ENCODE data around the gene CIB4.
"Not testable (repeated sequence)": the region's sequence is repeated elsewhere in the genome, so short reads cannot be mapped to it uniquely, and the experiment has no call there.

The CIB4 gene

DNA sequence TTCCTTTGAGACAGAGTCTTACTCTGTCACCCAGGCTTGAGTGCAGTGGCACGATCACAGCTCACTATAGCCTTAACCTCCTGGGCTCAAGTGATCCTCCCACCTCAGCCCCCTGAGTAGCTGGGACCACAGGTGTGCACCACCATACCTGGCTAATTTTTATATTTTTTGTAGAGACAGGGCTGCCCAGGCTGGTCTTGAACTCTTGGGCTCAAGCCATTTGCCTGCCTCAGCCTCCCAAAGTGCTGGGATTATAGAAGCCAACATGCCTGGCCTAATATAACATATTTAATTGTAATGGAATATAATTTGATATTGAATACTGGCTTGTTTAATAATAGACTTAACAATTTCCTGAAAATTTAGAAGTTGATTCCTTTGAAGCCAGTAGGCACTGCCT, 74.4 kb downstream of the CIB4 start:
- DNase-seq, result not testable (repeated sequence)

GRCh38 chr2:26566081-26566375, 75.1 kb downstream of the CIB4 start:
- DNase-seq, result no peak

DNA sequence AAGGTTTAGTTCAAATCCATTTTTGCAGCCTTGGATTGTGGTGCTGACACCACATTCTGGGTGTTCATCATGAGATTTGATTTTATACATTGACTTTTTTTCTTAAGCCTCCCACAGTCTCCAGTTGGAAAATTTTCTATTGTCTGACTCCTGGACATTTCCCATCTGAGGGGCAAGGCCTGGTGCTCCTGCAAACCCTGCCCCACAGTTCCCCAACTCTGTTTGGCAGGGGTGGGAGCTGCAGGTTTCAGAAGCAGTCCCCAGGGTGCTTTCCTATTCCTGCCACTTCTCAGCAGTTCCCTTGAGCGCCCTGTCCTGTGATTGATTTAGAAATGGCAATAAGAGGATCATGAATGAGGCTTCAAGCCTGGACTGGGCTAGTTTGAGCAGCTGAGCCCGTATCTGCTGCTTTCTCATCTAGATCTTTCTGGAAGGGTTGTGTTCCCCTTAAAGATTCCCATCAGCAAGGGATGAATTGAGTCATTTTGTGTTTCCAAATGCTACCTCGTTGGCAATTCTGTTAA, 77.0 kb downstream of the CIB4 start:
- DNase-seq, result no peak

DNA sequence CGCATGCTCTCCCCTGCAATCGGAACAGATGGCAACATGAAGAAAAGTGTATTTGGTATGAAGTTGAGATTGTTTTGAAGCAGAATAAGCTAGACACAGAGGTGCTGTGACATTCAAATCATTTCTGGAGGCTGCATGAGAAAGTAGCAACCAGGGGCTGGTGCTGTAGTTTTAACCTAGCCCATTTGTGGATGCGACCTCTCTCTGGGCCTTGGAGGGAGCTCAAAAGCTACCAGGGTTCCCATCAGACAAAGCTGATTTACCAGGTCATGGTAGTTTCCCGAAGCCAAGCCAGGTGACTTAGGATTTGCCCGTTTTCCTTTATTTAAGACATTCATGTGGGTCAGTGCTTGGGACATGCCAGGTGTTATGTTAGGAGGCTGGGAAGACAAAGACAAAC, 77.5 kb downstream of the CIB4 start:
- DNase-seq, result no peak

DNA sequence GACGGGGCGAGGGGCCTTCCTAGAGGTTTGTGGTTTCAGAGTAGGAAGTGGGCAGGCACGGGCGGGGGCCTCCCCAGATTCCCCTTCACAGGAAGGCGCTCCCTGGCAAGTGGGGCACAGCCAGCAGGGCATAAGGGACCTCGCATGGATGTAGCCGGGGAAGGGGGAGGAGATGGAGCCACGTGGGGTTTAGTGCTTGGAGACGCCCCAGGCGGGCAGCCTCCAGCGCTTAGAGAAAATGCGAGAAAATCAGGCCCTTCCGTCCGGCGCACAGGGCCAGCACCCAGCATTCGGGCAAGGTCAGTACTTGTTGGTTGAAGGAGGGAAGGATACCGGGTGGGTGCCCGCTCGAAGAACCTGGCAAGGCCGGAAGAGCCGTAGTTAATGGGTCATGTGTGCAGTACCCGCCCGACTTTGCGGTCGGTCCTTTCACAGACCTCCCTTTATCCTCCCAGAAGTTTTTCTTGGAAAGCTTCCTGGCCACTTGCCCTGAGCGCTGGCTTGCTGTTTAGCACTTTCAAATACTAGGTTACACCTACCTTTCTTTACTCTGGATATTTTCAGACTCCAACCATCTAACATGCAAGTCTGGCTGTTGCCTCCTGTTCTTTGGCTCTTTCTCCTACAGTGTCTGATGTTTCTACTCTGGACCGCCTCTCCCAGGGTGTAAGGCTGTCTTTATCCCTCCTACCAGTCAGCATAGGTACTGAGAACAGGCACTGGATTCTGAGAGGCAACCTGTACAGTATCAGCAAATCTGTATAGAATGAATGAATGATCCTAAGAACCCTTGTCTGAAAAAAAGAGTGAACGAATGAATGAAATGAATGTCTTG, 78.1 kb downstream of the CIB4 start:
- DNase-seq, result no peak

- peak in 1 of 5 experiments; percentile 31 for DNase-seq
These were observed 79.0 kb downstream of the CIB4 start for GRCh38 chr2:26561918-26562810.

DNA sequence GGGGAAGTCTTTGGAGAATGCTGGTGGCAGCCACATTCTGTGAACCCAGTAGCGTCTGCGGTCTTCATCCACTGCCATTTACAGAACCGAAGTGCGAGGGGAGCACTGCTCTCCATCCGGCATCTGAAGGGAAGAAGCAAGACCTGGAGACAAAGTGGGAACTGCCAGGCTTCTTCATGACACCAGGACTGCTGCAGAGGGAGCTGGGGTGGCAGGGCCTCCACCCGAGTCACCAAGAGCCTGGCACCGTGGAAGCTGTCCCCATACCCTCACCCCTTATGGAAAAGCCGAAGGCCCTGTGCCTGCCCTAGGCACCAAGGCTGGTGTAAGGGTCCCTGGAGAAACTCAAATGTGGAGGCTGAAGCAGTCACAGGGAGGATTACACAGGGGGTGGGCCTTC, 79.8 kb downstream of the CIB4 start:
- DNase-seq, result no peak

DNA sequence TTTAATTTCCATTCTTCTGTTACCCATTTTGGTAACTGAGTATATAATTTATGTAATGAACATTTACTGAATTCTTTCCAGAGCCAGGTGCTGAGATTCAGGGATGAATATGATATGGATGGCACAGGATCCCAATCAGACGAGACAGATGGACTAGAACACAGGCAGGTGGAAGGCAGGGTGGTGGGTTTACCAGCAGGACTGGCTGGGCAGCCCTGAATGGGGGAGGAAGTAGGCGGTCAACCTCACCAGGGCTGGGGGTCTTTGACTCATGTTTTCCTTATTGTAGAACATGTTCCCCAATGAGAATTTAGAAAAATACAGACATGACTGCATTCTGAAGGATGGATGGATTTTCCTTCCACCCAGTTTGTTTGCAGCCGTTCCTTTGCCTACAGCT, 80.3 kb downstream of the CIB4 start:
- DNase-seq, result no peak

GRCh38 chr2:26559556-26559955, 81.6 kb downstream of the CIB4 start:
- DNase-seq, result no peak

DNA sequence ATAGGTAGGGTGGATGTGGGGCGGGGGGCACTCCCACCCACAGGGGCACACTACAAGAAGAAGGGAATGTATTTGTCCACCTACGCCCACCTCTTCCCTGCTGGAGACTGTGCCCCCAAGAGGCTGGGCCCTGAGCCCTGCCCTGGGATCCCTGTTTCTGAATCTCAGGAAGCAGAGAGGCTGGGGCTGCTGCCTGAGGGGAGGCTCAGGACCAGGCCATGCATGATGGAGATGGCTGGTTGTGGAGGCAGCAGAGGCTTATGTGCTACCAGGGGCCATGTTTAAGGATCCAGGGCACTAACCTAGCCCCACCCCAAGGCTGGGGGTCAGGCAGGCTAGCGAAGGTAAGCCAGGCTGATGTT, 82.1 kb downstream of the CIB4 start:
- DNase-seq, result no peak

DNA sequence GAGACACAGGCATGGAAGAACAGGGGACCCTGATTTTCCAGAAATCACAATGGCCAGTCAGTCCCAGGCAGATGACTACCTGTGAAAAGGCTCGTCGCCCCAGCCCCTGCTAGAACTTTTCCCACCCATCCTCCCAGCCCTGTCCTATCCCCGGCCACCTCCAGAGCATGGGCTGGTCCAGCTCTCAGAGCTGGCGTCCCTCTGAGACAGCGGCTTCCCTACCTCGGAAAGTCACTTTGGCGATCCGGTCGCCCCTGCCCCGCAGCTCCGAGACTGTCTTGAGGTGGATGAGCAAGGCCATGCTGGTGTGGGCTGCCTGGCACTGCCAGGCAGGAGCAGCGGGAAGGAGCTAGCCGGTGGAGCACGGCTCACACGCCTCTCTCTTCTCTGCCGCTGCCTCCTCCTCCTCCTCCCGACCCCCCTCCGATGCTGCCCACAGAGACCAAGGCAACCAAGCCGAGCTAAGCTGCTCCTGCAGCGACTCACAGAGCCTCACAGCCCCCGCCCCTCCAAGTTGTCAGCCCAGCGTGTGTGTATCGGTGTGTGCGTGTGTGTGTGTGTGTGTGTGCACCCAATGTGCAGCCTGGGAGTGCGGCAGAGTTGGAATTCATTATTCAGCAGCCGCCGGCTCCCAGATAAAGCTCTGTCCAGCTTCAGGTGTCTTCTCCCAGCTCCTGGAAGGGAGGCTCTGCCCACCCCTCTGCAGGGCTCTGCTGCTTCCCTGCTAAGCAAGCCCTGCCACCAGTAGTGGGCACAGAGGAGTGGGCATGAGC, 82.7 kb downstream of the CIB4 start:
- DNase-seq, result no peak

DNA sequence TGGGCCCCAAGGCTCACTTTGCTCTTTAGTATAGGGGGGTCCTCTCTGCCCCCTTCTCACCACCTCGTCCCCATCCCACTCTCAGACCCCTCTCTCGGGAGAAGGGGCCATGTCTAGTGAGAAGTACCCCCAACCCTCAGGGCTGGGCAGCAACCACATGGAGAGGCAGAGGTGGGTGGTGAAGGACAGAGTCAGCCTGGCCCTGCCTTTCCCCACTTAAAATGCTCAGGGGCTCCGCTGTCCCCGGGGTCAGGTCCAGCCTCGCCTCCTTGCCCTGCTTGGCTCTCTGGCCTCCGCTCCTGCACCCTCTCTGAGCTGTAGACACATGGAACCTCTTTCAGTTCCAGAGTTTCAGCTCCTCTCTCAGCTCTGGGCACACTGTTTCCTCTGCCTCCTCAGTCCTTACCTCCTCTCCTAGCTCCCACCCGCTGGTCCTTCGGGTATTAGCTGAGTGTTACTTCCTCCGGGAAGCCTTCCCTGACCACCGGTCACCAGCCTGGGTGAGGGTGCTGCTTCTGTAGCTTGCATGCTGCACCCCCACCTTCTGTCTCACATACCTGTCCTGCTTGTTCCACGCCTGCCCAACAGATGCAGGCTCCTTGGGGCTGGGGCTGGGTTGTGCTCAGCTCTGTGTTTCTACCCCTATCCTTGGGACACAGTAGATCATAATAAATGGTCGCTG, 83.8 kb downstream of the CIB4 start:
- DNase-seq, result no peak

GRCh38 chr2:26556309-26557243, 84.6 kb downstream of the CIB4 start:
- no peak for DNase-seq

- no peak for DNase-seq
These were observed 85.7 kb downstream of the CIB4 start for GRCh38 chr2:26555246-26556133.

DNA sequence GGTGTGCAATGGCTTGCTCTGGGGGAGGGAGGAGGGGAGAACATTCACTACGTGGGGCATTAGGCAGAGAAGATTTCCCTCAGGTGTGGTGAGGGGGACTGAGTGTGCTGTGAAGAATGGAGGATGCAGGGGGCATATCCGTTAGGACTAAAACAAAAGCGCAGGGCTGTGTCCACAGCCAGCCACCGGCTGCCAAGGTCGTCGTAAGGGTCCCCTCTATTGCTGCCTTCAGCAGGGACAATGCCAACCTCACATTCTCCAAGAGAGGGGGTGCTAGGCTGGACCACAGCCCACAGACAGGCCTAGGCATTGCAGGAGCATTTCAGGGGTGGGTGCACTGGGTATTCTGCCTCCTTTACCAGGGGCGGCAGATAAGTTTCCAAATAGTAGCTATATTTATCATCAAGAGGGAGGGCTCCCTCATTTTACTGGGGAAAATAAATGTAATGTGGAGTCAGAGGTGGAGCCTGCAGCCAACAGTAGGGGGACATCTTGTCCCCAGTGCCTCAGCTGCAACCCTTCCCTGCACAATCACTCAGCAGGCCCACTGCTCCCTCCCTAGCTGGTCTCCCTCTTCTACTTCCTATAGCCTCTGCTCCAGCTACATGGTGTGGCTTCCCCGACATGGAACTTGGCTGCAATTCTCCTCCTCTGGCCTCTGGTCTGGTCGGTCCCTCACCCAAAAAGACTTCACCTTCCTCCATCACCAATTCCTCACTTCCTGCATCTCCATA, 88.4 kb downstream of the CIB4 start:
- DNase-seq, result no peak

DNA sequence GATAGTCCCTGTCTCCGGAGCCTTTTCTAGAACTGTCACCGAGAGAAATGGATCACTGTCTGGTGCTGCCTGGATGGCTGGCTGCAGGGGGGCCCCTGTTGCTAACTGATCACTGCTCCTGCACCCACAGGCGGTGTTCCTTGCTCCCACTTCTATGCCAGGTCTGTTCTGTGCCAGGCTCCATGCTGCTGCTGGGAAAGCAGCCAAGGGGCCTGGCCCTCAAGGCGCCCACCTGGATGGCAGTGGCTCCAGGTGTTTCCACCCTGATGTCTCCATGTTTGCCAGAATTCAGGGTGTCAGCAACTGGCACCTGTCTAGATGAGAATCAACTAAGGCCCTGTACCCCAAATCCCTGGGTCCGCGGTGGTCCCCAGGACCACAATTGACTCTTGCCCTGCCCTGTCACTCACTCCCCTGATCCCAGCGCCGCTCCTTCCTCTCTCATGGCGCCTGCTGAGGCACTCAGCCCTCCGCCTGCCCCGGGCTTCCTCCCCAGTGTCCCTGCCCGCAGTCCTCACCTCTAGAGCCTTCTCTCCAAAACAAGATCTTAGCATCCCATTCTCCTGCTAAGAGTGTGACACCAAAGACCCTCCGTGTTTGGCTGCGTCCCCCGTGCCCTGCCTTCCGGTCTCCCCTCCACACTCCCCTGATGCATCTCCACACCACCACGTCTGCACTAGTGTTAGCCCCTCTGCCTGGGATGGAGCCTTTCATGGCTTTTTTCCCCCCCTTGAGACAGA, 90.7 kb downstream of the CIB4 start:
- no peak for DNase-seq

GRCh38 chr2:26542676-26543505, 98.3 kb downstream of the CIB4 start:
- DNase-seq, result no peak

- no peak for DNase-seq
These were observed 99.0 kb downstream of the CIB4 start for GRCh38 chr2:26542194-26542455.

Data from T-helper 2 cell (primary cell).